NCI-H345 treated with DMSO at 0.1 percent for 48 hours (cell line): ENCODE data around the gene DOCK3.
"Not testable (repeated sequence)": the region's sequence is repeated elsewhere in the genome, so short reads cannot be mapped to it uniquely, and the experiment has no call there.

Experiments used
- DNase-seq: peaks from one replicate; lab custom pipeline; 2025; ENCODE audit not compliant: unreplicated experiment; lab: John Stamatoyannopoulos, UW

Gene DOCK3

GRCh38 chr3:51190827-51191226 is 516.1 kb downstream of the DOCK3 start:
- DNase-seq = no peak

- no peak for DNase-seq
Observed at GRCh38 chr3:51191768-51192167, 517.0 kb downstream of the DOCK3 start.

- DNase-seq = no peak
Observed at GRCh38 chr3:51198477-51198876, 523.8 kb downstream of the DOCK3 start.

GRCh38 chr3:51199296-51199695 is 524.6 kb downstream of the DOCK3 start:
- not testable (repeated sequence) for DNase-seq

GRCh38 chr3:51216291-51216690 is 541.6 kb downstream of the DOCK3 start:
- no peak for DNase-seq

GRCh38 chr3:51221959-51222358 is 547.2 kb downstream of the DOCK3 start:
- no peak for DNase-seq

- DNase-seq = no peak
Observed at GRCh38 chr3:51224283-51224682, 549.6 kb downstream of the DOCK3 start.

GRCh38 chr3:51224843-51225242 is 550.1 kb downstream of the DOCK3 start:
- DNase-seq = no peak

- DNase-seq = no peak
Observed at GRCh38 chr3:51242939-51243338, 568.2 kb downstream of the DOCK3 start.

GRCh38 chr3:51243924-51244323 is 569.2 kb downstream of the DOCK3 start:
- no peak for DNase-seq

GRCh38 chr3:51245867-51246266 is 571.1 kb downstream of the DOCK3 start:
- DNase-seq = no peak

- DNase-seq = no peak
Observed at GRCh38 chr3:51257870-51258269, 583.1 kb downstream of the DOCK3 start.

- DNase-seq = not testable (repeated sequence)
Observed at GRCh38 chr3:51264166-51264565, 589.4 kb downstream of the DOCK3 start.

- DNase-seq = no peak
Observed at GRCh38 chr3:51268132-51268531, 593.4 kb downstream of the DOCK3 start.

GRCh38 chr3:51269466-51269865 is 594.7 kb downstream of the DOCK3 start:
- DNase-seq = no peak

- DNase-seq = no peak
Observed at GRCh38 chr3:51270559-51270958, 595.8 kb downstream of the DOCK3 start.

- DNase-seq = no peak
Observed at GRCh38 chr3:51271172-51271571, 596.4 kb downstream of the DOCK3 start.

- no peak for DNase-seq
Observed at GRCh38 chr3:51274052-51274451, 599.3 kb downstream of the DOCK3 start.

- no peak for DNase-seq
Observed at GRCh38 chr3:51275111-51275805, 600.5 kb downstream of the DOCK3 start.

GRCh38 chr3:51276046-51276445 is 601.3 kb downstream of the DOCK3 start:
- no peak for DNase-seq

- no peak for DNase-seq
Observed at GRCh38 chr3:51279448-51279847, 604.7 kb downstream of the DOCK3 start.

- no peak for DNase-seq
Observed at GRCh38 chr3:51280176-51280575, 605.4 kb downstream of the DOCK3 start.

- DNase-seq = no peak
Observed at GRCh38 chr3:51282931-51283330, 608.2 kb downstream of the DOCK3 start.
